ENCODE results near the gene MGRN1. TPM values are rescaled to one million over a fixed set of nuclear protein-coding genes. Genes with fewer than 3 reads are reported as not detected.

The MGRN1 gene
- total RNA-seq, 1 donor from 2014 or later, result 19.2 TPM

DNA sequence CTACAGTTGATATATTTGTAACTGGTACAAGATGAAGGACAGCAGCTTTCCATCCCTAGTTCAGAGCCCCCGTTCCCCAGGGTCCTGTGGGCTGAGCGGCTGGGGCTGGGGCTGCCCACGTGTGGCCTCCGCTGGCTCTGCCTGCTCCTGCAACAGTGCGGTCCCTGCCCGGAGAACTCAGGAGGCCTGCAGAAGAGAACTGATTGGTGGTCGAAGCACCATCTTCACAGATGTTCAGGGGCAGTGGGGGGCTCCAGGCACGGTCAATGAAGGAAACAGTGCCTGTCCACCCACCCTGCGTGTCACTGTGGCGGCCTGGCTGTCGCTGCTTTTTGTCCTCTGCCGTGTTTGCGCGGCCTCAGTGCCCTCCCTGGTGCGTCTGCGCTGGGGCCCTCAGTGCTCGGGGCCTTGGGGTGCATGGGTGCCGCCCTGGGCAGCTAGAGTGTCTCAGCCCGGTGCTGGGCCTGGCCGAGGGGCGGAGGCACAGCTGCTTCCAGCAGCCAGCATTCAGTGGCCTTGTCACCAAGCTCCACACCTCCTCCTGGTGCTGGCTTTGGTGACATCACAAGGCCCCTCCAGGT, 64.6 kb downstream of the MGRN1 start:
- no peak for ATAC-seq

DNA sequence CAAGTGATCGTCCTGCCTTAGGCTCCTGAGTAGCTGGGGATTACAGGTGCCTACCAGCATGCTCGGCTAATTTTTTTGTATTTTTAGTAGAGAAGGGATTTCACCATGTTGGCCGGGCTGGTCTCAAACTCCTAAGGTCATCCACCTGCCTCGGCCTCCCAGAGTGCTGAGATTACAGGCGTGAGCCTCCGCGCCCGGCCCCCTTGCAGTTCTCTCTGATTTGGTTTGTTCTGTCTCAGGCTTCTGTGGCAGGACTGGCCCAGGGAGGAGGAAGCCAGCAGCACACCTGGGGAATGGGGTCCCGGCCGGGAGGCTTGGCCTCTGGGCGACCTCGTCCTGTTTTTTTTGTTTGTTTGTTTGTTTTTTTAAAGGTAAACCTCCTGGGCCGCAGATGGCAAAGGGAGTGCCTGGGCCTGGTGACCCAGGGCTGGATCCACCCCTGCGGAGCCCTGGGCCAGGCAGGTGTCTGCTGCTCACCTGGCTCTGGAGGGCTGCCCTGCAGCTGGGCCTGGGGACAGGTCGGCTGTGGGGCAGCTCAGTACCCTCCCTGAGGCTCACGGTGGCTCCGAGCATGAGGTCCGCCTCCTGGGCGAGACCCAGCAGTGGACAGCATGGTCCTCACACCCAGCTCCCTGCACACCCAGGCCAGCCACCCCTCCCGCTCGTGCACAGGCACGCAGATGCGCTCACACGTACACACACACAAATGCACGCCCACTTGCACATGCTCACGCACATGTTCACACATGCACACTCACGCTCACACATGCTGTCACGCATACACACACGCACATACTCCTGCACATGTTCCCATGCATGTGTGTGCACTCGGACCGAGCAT, 65.5 kb downstream of the MGRN1 start:
- ATAC-seq, result no peak

DNA sequence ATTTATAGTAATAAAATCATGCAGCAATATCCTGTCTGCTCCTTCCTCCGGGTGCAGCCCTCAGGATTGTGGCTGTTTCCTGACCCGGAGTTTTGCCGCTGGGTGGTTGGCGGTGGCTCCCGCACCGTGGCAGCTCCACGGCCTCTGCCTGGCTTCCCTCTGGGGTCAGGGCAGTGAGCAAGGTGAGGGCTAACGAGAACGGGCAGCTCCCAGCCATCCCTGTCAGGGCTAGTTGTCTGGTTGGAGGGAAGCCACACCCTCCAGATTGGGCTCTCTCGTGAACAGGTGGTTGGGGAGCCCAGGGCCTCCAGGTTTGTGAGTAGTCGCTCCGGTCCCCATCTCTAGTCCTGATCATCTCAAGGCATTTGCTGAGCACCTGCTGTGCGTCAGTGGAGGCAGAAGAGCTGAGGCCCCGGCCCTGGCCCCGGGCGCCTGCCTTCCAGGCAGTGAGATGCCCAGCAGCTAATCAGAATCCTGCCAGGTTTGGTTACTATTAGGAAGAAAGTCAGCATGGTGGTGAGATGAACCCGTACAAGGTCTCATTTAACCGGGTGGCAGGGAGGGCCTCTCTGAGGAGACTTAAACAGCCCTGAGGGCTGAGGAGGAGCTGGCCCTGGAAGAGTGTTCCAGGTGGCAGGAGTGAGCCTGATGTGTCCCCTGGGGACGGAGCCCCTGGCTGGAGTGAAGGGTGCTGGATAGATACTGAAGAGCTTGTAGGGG, 66.5 kb downstream of the MGRN1 start:
- ATAC-seq, result no peak

DNA sequence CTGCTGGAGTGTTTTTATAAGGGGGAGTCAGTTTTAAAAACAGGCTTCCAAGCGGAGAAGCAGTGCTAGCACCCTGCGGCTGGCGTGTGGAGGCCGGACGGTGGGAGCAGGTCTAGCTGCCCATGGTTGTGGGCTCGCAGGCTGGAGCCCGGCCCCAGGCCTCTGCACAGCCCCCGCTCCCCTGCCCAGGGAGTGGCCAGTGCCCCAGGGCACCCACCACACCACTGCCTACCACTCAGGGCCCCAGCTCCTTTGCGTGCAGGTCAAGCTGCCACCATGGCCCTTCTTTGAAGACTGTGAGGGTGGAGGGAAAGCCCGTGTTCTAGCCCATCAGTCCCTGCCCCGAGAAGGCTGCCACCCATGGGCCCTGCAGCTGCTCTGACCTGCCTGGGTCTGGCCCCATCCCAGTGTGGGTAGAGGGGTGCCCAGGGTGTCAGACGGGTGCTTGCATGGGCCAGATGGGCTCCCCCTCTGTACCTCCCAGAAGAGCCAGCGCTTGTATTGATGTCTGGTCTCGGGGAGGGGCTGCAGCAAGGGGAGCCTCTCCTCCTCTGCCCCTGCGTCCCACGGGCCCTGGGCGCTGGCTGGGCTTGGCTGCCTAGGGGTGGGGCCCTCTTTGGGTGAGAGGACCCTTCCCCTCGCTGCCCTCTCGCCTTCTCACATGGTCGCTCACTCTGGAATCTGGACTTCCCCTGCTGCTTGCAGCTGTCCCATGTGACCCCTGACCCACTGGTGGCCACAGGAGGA, 67.2 kb downstream of the MGRN1 start:
- ATAC-seq, result no peak

DNA sequence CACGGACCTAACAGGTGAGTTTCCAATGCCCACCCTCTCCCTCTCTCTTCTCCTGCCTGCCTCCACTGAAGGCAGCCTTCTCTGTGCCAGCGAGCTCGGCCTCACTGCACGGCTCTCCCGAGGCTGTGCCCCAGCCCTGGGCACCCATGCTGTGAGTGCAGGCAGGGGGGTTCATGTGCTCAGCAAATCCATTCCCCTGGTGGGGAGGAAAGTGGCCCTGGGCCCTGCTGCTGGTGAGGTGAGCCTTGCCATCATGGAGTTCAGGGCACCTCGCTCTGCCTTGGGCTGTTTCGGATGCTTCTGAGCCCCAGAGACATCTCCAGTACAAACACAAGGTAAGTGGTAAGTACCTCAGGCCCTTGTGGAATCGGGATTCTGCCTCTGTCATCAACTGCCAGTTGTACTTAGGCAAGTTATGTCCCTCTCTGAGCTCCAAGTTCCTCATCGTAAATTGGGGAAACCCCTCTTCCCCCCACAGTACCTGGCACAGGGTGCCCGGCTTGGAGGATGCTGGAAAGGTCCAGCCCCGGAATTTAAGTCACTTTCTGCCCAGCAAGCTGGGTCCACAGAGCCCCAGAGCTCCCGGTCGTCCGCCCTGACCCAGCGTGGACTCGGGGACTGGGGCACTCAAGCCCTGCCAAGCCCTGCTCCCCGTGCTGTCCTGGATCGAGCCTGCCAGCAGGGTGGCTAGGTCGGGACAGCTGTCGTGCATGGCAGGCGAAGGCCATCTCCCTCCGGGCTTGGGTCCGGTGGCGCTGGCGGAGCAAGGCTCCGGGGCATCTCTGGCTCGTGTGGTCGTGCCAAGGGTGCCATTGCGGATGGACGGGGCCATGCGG, 68.1 kb downstream of the MGRN1 start:
- peak; percentile 4 for ATAC-seq

DNA sequence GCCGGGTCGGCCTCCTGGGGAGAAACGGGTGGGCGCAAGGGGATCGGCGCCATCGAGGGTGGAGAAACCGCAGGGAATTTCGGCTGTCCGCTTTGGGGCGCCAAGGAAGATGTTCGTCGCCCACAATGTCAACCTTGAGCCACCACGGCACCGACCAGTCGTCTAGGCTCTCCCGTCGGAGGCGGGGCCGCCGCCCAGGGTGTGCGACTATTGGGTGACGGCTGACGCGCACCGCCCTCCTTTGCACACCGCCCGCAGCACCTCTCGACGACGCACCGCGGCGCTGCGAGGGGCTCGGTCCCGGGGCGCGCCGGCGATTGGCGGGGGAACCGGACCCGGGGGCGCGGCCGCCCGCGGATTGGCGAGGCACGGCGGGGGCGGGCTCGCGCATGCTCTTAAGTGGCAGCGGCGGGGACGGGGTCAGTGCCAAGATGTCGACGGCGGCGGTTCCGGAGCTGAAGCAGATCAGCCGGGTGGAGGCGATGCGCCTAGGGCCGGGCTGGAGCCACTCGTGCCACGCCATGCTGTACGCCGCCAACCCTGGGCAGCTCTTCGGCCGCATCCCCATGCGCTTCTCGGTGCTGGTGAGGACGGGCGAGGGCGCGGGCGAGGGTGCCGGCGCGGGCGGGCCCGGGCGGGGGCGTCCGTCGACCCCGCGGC, 68.8 kb downstream of the MGRN1 start, which contains the start of gene NUDT16L1:
Gene NUDT16L1 (plus strand): TSS at position 267 of the 660 bp plus-strand sequence. CDS start 165 bp downstream, at position 432.
- peak; percentile 94 for ATAC-seq

DNA sequence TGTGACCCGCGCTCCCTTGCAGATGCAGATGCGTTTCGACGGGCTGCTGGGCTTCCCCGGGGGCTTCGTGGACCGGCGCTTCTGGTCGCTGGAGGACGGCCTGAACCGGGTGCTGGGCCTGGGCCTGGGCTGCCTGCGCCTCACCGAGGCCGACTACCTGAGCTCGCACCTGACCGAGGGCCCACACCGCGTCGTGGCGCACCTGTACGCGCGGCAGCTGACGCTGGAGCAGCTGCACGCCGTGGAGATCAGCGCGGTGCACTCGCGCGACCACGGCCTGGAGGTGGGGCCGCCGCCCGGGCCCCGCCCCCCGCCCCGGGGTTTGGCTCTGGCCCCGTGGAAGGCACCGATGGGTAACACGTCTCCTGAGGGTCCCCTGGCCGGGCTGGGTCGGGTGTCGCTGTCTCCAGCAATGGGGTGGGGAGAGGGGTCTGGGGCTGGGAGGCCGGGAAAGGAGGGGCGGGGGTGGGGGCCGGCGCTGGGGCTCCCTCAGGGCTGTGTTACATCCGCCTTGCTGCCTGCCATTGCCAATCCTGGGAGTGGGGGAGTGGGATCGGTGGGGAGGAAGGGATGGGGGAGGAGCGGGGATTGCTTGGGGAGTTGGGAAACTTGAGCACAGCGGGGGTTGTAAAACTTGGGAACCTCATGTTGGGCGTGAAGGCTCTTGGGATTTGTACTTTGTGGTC, 69.5 kb downstream of the MGRN1 start:
- ATAC-seq, result peak; percentile 61

DNA sequence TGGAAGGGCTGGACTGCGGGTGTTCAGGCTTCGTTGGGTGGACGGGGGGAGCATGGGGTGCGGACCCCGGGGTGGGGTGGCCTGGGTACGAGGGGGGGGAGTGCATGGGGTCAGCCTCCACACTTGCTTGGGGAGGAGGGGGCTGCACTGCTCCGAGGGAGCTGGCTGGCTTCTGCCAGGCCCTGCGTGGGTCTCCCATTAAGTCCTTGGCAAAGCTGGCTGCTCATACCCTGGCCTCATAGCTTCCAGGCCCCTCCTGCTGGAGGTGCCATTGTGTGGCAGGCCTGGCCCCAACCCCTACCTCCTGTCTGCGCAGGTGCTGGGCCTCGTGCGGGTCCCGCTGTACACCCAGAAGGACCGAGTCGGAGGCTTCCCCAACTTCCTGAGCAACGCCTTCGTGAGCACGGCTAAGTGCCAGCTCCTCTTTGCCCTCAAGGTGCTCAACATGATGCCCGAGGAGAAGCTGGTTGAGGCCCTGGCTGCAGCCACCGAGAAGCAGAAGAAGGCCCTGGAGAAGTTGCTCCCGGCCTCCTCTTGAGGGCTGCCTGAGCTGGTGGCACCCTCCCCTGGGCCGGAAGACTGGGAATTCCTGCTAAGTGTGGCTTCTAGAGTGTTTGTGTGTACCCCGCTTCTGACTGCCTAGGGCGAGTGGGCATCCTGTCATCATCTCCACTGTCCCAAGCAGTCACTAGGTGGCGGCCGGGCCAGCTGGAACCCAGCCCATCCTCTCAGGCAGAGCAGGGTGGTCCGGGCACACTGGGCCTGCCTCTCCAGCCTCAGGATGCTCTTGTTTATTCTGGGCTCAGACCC, 70.2 kb downstream of the MGRN1 start:
- ATAC-seq, result no peak

DNA sequence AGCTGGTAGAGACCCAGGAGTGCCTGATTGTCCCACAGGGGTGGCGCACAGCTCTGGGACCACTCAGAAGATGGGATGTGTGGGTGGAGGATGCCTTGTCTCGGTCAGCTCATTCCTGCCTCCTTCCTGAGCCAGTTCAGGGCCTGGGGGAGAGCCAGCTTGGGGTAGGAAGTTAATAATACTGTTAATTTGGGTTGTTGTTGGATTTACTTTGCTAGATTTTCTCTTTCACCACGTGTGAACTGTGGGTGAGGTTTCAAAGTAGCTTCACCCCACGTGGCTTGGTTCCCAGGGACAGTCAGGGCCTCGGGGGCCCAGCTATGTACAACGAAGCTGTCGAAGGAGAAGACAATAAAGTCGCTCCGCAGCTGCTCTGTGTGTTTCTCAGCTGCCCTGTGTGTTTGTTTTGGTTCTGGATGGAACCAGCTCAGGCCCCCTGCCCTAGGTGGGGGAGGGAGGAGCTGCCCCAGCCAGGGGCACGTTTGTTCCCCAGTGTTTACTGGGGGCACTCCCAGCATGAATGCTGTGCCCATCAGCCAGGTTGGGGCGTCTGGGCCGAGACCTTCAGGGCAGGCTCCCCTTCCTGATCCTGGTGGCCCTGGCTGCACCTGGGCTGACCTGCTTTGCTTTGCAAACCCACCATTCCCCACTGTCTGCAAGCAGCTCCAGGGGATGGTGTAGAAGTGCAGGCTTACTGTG, 71.0 kb downstream of the MGRN1 start:
- no peak for ATAC-seq

DNA sequence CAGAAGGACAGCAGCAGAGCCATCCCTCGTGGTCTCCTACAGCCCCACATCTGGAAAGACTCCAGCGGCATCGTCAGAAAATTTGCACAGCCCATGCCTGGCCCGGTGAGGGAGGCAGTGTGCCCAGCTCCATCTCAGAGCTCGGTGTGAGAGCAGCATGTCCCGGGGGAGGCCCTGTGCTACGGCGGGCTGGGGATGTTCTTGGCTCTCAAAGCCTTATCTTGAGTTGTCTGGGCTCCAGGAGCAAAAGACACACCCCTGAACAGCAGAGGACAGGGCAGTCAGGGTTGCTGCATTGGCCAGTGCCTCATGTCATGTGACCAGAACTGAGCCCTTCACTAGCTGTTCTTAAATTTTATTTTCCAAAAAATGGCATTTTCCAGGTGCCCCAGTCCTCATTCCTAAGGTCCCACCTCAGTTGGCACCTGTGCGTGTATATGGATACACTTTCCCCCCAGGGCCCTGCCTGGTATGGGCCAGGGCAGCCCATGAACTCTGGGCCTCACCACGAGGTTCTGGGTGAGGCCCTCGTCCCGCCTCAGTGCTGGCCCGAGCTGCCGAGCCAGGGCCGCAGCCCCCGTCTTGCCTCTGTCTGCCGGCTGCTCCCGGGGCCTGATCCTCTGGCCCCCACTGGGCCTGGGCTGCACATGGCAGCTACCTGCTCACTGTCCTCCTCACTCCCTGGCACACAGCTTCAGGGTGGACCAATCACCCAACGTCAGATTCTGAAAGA, 71.7 kb downstream of the MGRN1 start:
- ATAC-seq, result no peak

DNA sequence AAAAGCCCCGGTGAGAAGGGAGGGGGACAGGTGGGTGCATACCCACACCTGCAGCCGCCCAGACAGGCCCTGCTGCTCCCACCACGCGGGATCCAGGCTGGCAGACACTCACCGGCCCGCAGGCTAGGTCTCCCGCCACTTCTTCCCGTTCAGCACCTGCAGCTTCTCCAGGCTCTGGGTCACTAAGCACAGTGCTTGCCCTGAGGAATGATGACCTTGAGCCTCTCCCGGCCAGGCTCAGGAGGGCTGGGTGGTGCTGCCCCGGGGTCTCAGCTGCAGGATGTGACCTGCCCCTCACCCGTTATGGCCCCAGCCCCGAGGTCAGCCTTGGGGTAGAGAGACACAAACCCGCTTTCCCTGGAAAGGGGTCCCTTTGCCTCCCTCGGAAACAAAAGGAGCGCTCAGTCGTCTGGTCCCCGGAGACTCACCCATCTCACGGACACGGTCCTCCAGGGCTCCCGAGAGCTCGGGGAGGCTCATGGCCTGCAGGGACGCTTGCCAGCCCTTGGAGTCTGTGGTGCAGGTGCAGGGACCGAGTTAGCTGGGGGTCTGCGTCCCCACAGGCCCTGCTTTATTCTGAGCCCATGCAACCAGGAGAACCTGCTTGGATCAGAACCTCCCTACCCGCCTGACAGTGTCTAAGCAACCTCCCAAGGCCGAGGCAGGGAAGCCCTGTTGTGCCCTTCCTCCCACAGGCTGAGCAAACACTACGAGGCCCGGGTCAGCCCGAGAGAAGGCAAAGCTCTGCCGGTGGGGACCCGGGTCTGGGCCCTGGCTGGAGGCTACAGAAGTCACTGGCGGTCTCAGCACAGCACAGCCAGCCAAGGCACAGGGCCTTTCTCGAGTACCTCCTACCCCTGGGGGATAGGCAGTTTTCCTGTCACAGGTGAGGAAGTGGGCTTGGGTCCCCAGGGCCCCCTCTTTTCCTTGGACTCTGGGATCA, 72.5 kb downstream of the MGRN1 start:
- no peak for ATAC-seq

DNA sequence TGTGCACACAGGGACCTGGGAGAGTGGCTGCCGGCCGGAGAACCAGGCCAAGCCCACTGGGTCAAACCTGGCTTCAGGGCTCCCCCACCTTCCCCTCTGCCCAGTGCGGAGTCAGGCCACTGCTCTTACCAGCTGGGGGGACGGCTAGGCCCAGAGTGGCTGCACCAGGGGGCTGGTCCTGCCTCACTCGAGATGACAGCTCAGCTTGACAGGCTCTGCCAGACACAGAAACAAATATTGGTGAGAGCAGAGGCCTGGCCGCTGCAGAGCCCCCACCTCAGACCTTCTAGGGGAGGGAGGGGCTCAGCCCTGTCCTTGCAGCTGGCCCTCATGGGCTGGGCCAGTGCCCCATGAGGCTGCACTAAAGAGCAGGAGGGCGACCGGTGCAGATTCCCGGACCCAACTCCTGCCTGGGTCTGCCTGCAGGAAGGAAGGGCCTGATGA, 73.2 kb downstream of the MGRN1 start:
- ATAC-seq, result no peak

DNA sequence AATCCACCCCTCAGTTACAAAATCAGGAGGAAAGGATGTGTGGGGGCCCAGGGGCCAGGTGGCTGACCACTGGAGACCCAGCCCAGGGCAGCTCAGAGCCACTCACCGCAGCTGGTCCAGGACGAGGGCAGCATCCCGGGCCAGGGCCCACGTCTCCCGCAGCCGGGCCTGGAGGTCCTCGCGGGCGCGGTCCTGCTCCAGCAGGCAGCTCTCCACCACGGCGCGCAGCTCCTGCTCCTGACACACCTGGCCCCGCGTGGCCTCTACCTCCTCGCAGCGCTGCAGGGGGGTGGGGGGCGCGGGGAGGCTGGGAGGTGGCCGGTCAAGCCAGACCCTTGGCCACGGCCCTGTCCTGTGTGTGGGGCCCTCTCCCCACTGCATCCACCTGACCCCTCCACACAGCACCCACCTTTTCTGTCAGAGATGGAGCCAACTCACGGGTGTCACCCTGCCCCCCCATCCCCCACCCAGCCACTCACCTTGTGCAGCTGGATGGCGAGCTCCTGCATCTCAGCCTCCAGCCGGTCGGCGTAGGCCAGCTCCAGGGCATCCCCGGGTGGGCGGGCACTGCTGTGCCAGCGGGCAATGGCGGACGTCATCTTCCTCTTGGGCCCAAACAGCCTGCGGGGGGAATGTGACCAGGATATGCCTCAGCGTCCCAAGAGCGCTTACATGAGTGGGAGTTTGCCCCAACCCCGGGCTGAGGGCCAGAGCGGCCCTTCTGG, 73.9 kb downstream of the MGRN1 start:
- no peak for ATAC-seq

DNA sequence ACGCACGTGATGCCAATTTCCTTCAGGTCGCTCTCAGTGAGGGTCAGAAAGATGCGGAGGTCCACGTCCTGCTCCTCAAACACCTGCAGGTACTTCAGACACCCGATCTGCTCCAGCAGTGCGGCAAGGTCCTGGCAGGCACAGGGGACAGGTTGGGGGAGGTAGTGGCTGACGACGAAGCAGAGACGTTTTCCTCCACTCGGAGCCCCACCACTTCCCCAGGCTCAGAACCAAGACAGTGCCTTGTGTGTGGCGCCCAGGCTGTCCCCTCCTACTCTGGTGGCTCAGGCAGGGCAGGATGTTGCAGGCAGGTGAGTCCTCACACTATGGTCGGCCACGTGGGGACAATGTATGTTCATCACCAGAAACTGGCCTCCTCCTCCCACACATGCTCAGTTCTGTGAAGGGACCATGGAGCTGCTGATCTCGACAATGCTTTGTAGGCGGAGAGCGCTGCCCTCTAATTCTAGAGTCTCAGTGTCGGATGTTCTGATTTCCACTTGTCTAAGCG, 74.5 kb downstream of the MGRN1 start:
- ATAC-seq, result no peak

DNA sequence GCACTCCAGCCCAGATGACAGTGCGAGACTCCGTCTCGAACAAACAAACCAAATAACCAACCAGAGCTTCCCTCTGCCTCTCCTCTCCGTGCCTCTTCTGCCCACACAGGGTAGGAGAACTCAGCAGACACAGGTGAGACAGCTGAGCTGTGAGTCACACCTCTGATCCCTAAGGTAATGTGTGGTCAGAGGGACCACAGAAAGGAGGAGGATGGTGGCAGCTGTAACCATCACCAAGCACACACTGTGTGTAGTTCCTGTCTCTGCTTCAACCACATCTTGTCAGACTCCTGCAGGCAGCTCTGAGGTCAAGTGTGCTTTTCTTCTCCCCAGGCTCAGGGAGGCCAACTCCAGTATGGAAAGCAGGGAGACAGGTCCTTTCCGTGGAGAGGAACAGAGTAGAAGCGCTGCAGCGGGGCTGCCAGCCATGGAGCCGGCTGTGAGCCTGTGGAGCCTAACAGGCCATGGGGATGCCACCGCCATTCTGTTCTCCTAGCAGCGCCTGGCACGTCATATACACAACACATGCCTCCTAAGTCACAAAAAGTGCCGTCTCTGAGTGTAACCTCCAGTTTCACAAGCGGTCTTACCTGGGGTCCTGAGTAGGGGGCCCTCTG, 75.9 kb downstream of the MGRN1 start:
- no peak for ATAC-seq
